HepG2 (cell line): Measurements from ENCODE around the gene LRP5. TPM values are rescaled to one million over a fixed set of nuclear protein-coding genes. Genes with fewer than 3 reads are reported as not detected.

ENCODE experiments used
- ATF2 ChIP-seq: sonication (generic); formaldehyde crosslinking; IDR thresholded peaks from 2 replicates; pipeline ENCODE4 v1.4.0; 2020; ENCODE audit warnings: missing genetic modification reagents
- CCDC6 ChIP-seq: sonication (generic); formaldehyde crosslinking; IDR thresholded peaks from 2 replicates; pipeline ENCODE4 v1.8.1; 2022; ENCODE audit warnings: mild to moderate bottlenecking, missing genetic modification reagents, moderate library complexity
- CREBL2 ChIP-seq: sonication (generic); formaldehyde crosslinking; IDR thresholded peaks from 2 replicates; pipeline ENCODE4 v1.8.1; 2023; ENCODE audit warnings: missing genetic modification reagents, mild to moderate bottlenecking, borderline replicate concordance
- HNRNPLL ChIP-seq: fragments of 200-400 bp; formaldehyde crosslinking; IDR thresholded peaks from 2 replicates; pipeline ENCODE4 v1.6.1; 2017; ENCODE audit warnings: mild to moderate bottlenecking, low read depth, low read length; ENCODE audit not compliant: poor library complexity, severe bottlenecking
- IRF9 ChIP-seq: sonication (generic); formaldehyde crosslinking; IDR thresholded peaks from 2 replicates; pipeline ENCODE4 v1.8.0; 2022; ENCODE audit warnings: missing genetic modification reagents, mild to moderate bottlenecking, borderline replicate concordance
- NCOA1 ChIP-seq: sonication (generic); formaldehyde crosslinking; IDR thresholded peaks from 2 replicates; pipeline ENCODE4 v1.9.0; 2021; ENCODE audit warnings: missing genetic modification reagents
- NR2F6 ChIP-seq, 2 experiments: IDR thresholded peaks; 2 replicates each; pipeline ENCODE4 v1.6.1; 2016; ENCODE audit warnings: antibody characterized with exemption in 1 of 2, mild to moderate bottlenecking in 1 of 2
- RBFOX2 ChIP-seq: fragments of 200-400 bp; formaldehyde crosslinking; IDR thresholded peaks from 2 replicates; pipeline ENCODE4 v1.6.1; 2017; ENCODE audit warnings: low read depth, mild to moderate bottlenecking, low read length
- SMAD9 ChIP-seq: sonication (generic); formaldehyde crosslinking; IDR thresholded peaks from 2 replicates; pipeline ENCODE4 v1.5.1; 2020; ENCODE audit warnings: mild to moderate bottlenecking, missing genetic modification reagents
- STAT5B ChIP-seq: sonication (generic); formaldehyde crosslinking; IDR thresholded peaks from 2 replicates; pipeline ENCODE4 v1.4.0; 2020; ENCODE audit warnings: missing genetic modification reagents
- YY1 ChIP-seq: IDR thresholded peaks from 2 replicates; pipeline ENCODE4 v1.6.1; 2011; ENCODE audit warnings: low read length, low read depth, moderate library complexity, mild to moderate bottlenecking; ENCODE audit not compliant: insufficient read depth, insufficient replicate concordance
- ZBTB43 ChIP-seq: sonication (generic); formaldehyde crosslinking; conservative IDR thresholded peaks from 2 replicates; pipeline ENCODE4 v1.4.0; 2020; ENCODE audit warnings: missing genetic modification reagents
- ZNF30 ChIP-seq: sonication (generic); formaldehyde crosslinking; IDR thresholded peaks from 2 replicates; pipeline ENCODE4 v1.5.0; 2020; ENCODE audit warnings: mild to moderate bottlenecking, missing genetic modification reagents
- ZNF354B ChIP-seq: sonication (generic); formaldehyde crosslinking; IDR thresholded peaks from 2 replicates; pipeline ENCODE4 v1.8.0; 2022; ENCODE audit warnings: mild to moderate bottlenecking, missing genetic modification reagents
- ZNF546 ChIP-seq: sonication (generic); formaldehyde crosslinking; conservative IDR thresholded peaks from 2 replicates; pipeline ENCODE4 v1.8.1; 2023; ENCODE audit warnings: mild to moderate bottlenecking, missing genetic modification reagents
- ZNF558 ChIP-seq: sonication (generic); formaldehyde crosslinking; IDR thresholded peaks from 2 replicates; pipeline ENCODE4 v1.9.0; 2022; ENCODE audit warnings: mild to moderate bottlenecking, missing genetic modification reagents, borderline replicate concordance
- ZNF687 ChIP-seq: sonication (generic); formaldehyde crosslinking; IDR thresholded peaks from 2 replicates; pipeline ENCODE4 v1.5.1; 2020; ENCODE audit warnings: mild to moderate bottlenecking, missing genetic modification reagents, moderate library complexity
- ZNF749 ChIP-seq: sonication (generic); formaldehyde crosslinking; IDR thresholded peaks from 2 replicates; pipeline ENCODE4 v1.8.0; 2022; ENCODE audit warnings: mild to moderate bottlenecking, missing genetic modification reagents, moderate library complexity, borderline replicate concordance
- ZNF777 ChIP-seq: sonication (generic); formaldehyde crosslinking; IDR thresholded peaks from 2 replicates; pipeline ENCODE4 v1.4.0; 2020; ENCODE audit warnings: missing genetic modification reagents
- ZNF788 ChIP-seq: sonication (generic); formaldehyde crosslinking; IDR thresholded peaks from 2 replicates; pipeline ENCODE4 v1.5.0; 2020; ENCODE audit warnings: mild to moderate bottlenecking, missing genetic modification reagents, borderline replicate concordance
- polyA plus RNA-seq, 8 experiments: library from polyadenylated mRNA; depleted of rRNA in 3 of 8; stranded (reverse) in 7 of 8; unstranded in 1 of 8; fragments of >200 nt; fragmentation: Illumina TruSeq in 4 of 8; extraction: Trizol in 4 of 8; gene quantifications; 2 replicates each; pipeline versions ENCODE4 v1.2.1 to v1.2.3, GENCODE V29; 2011 to 2016; ENCODE audit warnings: low read depth in 4 of 8, missing spikeins in 1 of 8, mixed read lengths in 1 of 8; ENCODE audit not compliant: insufficient read depth in 1 of 8
- total RNA-seq, 5 experiments: library from RNA; depleted of rRNA; stranded (reverse); fragments of >200 nt; fragmentation: Illumina TruSeq; extraction: Trizol; gene quantifications; 2 replicates each; pipeline ENCODE4 v1.2.3, GENCODE V29; 2016; ENCODE audit warnings: low read depth in 1 of 5

The LRP5 gene
- total and polyA plus RNA-seq, 2 of the 13 experiments (the other 11 are each of a cell fraction or from before 2014, with no cell fraction given), result 40.4 to 64.0 TPM

- TF ChIP-seq IRF9, result peak; percentile 50
- TF ChIP-seq YY1, result peak; percentile 53
- 0 out of 2 replicates have a peak, but pooled peaks have one; percentile 44 for TF ChIP-seq STAT5B (CRISPR knock-in tag)
- 0 out of 2 replicates have a peak, but pooled peaks have one; percentile 51 for TF ChIP-seq NCOA1
- 0 out of 2 replicates have a peak, but pooled peaks have one; percentile 8 for TF ChIP-seq ZNF354B (CRISPR knock-in tag)
- no peak; the same call in 1 of the 2 replicates for TF ChIP-seq ZNF788
- TF ChIP-seq SMAD9, result no peak
- TF ChIP-seq ZNF546, result peak; percentile 65; the same call in 1 of the 2 replicates
- TF ChIP-seq ZNF777 (CRISPR knock-in tag), result peak; percentile 63
- peak; percentile 63; the same call in 1 of the 2 replicates for TF ChIP-seq ZNF558 (CRISPR knock-in tag)
- TF ChIP-seq CREBL2 (CRISPR knock-in tag), result no peak
- peak; percentile 97 for TF ChIP-seq ATF2 (CRISPR knock-in tag)
- TF ChIP-seq ZBTB43 (CRISPR knock-in tag), result peak; percentile 45
- TF ChIP-seq ZNF687 (CRISPR knock-in tag), result peak; percentile 90
- no peak for TF ChIP-seq NR2F6 (IDR thresholded peaks at IDR 0.05)
- TF ChIP-seq NR2F6 (CRISPR knock-in tag; IDR thresholded peaks at IDR 0.05), result no peak
- peak; percentile 76 for TF ChIP-seq CCDC6 (CRISPR knock-in tag)
- TF ChIP-seq ZNF30 (CRISPR knock-in tag), result 0 out of 2 replicates have a peak, but pooled peaks have one; percentile 60
- TF ChIP-seq HNRNPLL, result peak; percentile 58
- peak; percentile 89; the same call in 1 of the 2 replicates for TF ChIP-seq ZNF749 (CRISPR knock-in tag)
- peak; percentile 94 for TF ChIP-seq RBFOX2
Observed at GRCh38 chr11:68271781-68272608, 40.4 kb upstream of the LRP5 start, which contains the start of gene C11orf24 (continued).
